Small intestine (tissue), 7 donors: ENCODE results near the gene TRAPPC12. TPM values are rescaled to one million over a fixed set of nuclear protein-coding genes. Genes with fewer than 3 reads are reported as not detected.

Experiments used
- DNase-seq, 2 donors: peaks; one replicate each; pipeline versions ENCODE4 v3.0.0 to v3.0.0-alpha.2; 2013
- FAIRE-seq: peaks from 2 replicates; lab custom pipeline; 2012; peaks lifted over from hg19 to GRCh38; lab: Jason Lieb, UNC
- H3K27ac ChIP-seq, 3 donors: one replicate each; pipeline ENCODE4 v1.5.1; 2013; ENCODE audit warnings: low read length in 2 of 3, mild to moderate bottlenecking in 2 of 3, control low read depth in 1 of 3, inconsistent platforms in 1 of 3, low read depth in 1 of 3, moderate library complexity in 1 of 3
- H3K27me3 ChIP-seq, 3 donors: one replicate each; pipeline ENCODE4 v1.6.1; 2013; ENCODE audit warnings: low read length in 3 of 3, inconsistent platforms in 1 of 3; ENCODE audit not compliant: control insufficient read depth in 3 of 3, insufficient read depth in 3 of 3
- H3K36me3 ChIP-seq, 3 donors: one replicate each; pipeline ENCODE4 v1.6.1; 2013; ENCODE audit warnings: low read length in 3 of 3, inconsistent platforms in 1 of 3, low read depth in 1 of 3, mild to moderate bottlenecking in 1 of 3, moderate library complexity in 1 of 3; ENCODE audit not compliant: control insufficient read depth in 3 of 3, insufficient read depth in 2 of 3
- H3K4me1 ChIP-seq, 3 donors: one replicate each; pipeline ENCODE4 v1.6.1; 2013; ENCODE audit warnings: low read length in 2 of 3, inconsistent platforms in 1 of 3, low read depth in 1 of 3, mild to moderate bottlenecking in 1 of 3, moderate library complexity in 1 of 3; ENCODE audit not compliant: control insufficient read depth in 3 of 3, insufficient read depth in 2 of 3
- H3K4me3 ChIP-seq, 3 donors: one replicate each; pipeline ENCODE4 v1.5.1; 2013; ENCODE audit warnings: low read length in 3 of 3, control low read depth in 1 of 3, inconsistent platforms in 1 of 3, low read depth in 1 of 3, mild to moderate bottlenecking in 1 of 3, moderate library complexity in 1 of 3
- H3K9me3 ChIP-seq, 2 donors: one replicate each; pipeline ENCODE4 v1.6.1; 2013; ENCODE audit warnings: low read depth in 1 of 2, low read length in 1 of 2; ENCODE audit not compliant: control insufficient read depth in 2 of 2, insufficient read depth in 1 of 2
- WGBS, 3 donors: extraction: QIAGEN DNeasy Blood & Tissue Kit; methylation state at CpG; one replicate each; pipeline ENCODE4 v1.1.7; 2013; 5-methylcytosine and 5-hydroxymethylcytosine counted together
- polyA plus RNA-seq, 4 donors: library from polyadenylated mRNA; stranded (reverse) in 3 of 4; unstranded in 1 of 4; fragments of 200-250 nt in 3 of 4; fragments of 120-200 nt in 1 of 4; gene quantifications; one replicate each; pipeline versions ENCODE4 v1.2.1 to v1.2.3, GENCODE V29; 2013
- donor health status: healthy with polysubstance abuse.
- donor health status: control.
- donor health status: control.
- donor health status: Bipolar disorder and iron deficiency.
- donor health status: healthy.

Gene TRAPPC12
- polyA plus RNA-seq, 4 donors: 43.9 to 120 (median 87.9) TPM

DNA sequence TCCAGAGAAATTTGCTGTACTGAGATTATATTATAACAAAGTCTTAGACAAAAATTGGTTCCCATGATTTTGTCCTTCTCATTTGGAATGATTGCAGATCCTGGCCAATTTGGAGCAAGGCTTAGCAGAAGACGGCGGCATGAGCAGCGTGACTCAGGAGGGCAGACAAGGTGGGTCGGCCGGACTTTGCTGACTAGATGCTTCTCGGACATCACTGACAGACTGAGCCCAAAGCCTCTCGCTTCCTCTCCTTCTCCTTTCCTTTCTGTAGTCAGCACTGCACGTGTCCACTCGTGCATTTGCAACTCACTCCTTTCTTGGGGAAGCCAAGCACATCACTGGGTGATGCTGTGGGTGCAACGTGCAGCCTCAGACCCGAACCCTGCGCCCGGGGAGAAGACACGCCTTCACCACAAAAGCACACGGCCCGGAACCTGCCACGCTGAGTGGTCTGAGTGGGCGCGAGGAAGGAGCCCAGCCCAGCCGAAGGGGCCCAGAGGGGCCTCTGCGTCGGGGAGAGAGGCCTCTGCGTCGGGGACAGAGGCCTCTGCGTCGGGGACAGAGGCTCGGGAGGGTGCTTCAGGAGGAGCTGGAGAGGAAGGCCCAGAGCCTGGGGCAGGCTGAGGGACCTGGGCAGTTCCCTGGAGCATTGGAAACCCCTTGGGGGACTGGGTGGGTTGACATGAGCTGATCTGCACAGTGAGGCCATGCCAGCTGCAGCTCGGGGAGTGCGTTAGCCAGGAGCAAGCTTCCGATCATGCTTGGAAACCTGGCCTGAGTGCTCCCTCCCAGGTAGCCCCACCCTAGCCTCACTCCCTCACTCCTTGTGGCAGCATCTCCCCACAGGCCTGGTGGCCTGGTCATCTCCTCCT lies 78.3 kb downstream of the TRAPPC12 start:
- no peaks in the 10 kb centered on the region for H3K27me3 ChIP-seq
- DNase-seq: no peak
- H3K36me3 ChIP-seq: peaks cover 3 to 66% (median 8%) of the 10 kb centered on the region in 3 donors
- H3K9me3 ChIP-seq: peaks cover 0 to 3% of the 10 kb centered on the region in 2 donors
- 93 to 94% (median 94%) methylated on average over 29 to 30 of the region's 30 CpGs for WGBS, 3 donors
- no peaks in the 10 kb centered on the region for H3K4me1 ChIP-seq
- no peak overlapping the region for H3K4me3 ChIP-seq
- no peak overlapping the region for H3K27ac ChIP-seq
- FAIRE-seq: no peak

GRCh38 chr2:3458396-3459184 lies 79.1 kb downstream of the TRAPPC12 start:
- 88 to 92% (median 90%) methylated on average over 10 of the region's 10 CpGs for WGBS, 3 donors
- Histone ChIP-seq H3K9me3 (peaks cover 0 to 3% of the 10 kb centered on the region in 2 donors), H3K27ac (no peak overlapping the region), H3K27me3 (no peaks in the 10 kb centered on the region), H3K36me3 (peaks cover 3 to 62% (median 8%) of the 10 kb centered on the region in 3 donors), H3K4me3 (no peak overlapping the region), H3K4me1 (no peaks in the 10 kb centered on the region)
- DNase-seq (no peak), FAIRE-seq (no peak)

- DNase-seq (no peak), FAIRE-seq (no peak)
- Histone ChIP-seq H3K27me3 (no peaks in the 10 kb centered on the region), H3K36me3 (peaks cover 3 to 67% (median 8%) of the 10 kb centered on the region in 3 donors), H3K27ac (no peak overlapping the region), H3K4me3 (no peak overlapping the region), H3K9me3 (peaks cover 0 to 3% of the 10 kb centered on the region in 2 donors), H3K4me1 (no peaks in the 10 kb centered on the region)
- WGBS, 3 donors: 88 to 90% (median 88%) methylated on average over 22 to 25 of the region's 25 CpGs
Measured at GRCh38 chr2:3459185-3460015, 79.9 kb downstream of the TRAPPC12 start.

- Histone ChIP-seq H3K27ac (no peak overlapping the region), H3K4me3 (no peak overlapping the region), H3K36me3 (peaks cover 3 to 67% (median 6%) of the 10 kb centered on the region in 3 donors), H3K4me1 (no peaks in the 10 kb centered on the region), H3K27me3 (no peaks in the 10 kb centered on the region), H3K9me3 (no peaks in the 10 kb centered on the region)
- FAIRE-seq: no peak
- WGBS, 3 donors: 85 to 91% (median 90%) methylated on average over 11 of the region's 11 CpGs
- no peak for DNase-seq
Measured at GRCh38 chr2:3460156-3460555, 80.7 kb downstream of the TRAPPC12 start.

GRCh38 chr2:3460831-3461800 lies 81.6 kb downstream of the TRAPPC12 start:
- DNase-seq (peak in 1 of 2 donors; percentile 33), FAIRE-seq (no peak)
- no peak overlapping the region for H3K4me3 ChIP-seq
- H3K27me3 ChIP-seq: no peaks in the 10 kb centered on the region
- H3K27ac ChIP-seq: peak overlapping the region in 1 of 3 donors; percentile 7
- WGBS, 3 donors: 71 to 85% (median 72%) methylated on average over 37 to 38 of the region's 38 CpGs
- no peaks in the 10 kb centered on the region for H3K9me3 ChIP-seq
- peaks cover 6 to 75% (median 7%) of the 10 kb centered on the region in 3 donors for H3K36me3 ChIP-seq
- H3K4me1 ChIP-seq: no peaks in the 10 kb centered on the region

- Histone ChIP-seq H3K27me3 (no peaks in the 10 kb centered on the region), H3K4me1 (no peaks in the 10 kb centered on the region), H3K4me3 (no peak overlapping the region), H3K9me3 (no peaks in the 10 kb centered on the region), H3K36me3 (peaks cover 6 to 74% (median 10%) of the 10 kb centered on the region in 3 donors), H3K27ac (peak overlapping the region in 1 of 3 donors; percentile 7)
- no peak for FAIRE-seq
- WGBS, 3 donors: 59 to 76% (median 71%) methylated on average over 12 of the region's 12 CpGs
- DNase-seq: peak; percentile 62 to 70
Measured at GRCh38 chr2:3461801-3462492, 82.5 kb downstream of the TRAPPC12 start.
